Activated T-helper 2 cell treated with anti-CD3 and anti-CD28 coated beads, Interferon-gamma antibody, Interleukin-2, Interleukin-4, amounts not matched to agents 10 μg/mL and 5 μg/mL and 100 μg/mL, durations not matched to agents 14 hours and 24 hours and 36 hours (primary cell): ENCODE measurements around the gene XPR1. TPM values are rescaled to one million over a fixed set of nuclear protein-coding genes. Genes with fewer than 3 reads are reported as not detected.
"Not testable (repeated sequence)": the region's sequence is repeated elsewhere in the genome, so short reads cannot be mapped to it uniquely, and the experiment has no call there.

Source experiments
- DNase-seq: peaks from one replicate; pipeline ENCODE4 v3.0.0; 2021; ENCODE audit warnings: low spot score
- H3K27ac Mint-ChIP-seq: one replicate; pipeline ENCODE4 v1.8.0; 2021; ENCODE audit warnings: mixed read lengths
- H3K27me3 Mint-ChIP-seq: one replicate; pipeline ENCODE4 v1.8.0; 2021; ENCODE audit warnings: low read depth, mixed read lengths
- H3K36me3 Mint-ChIP-seq: one replicate; pipeline ENCODE4 v1.8.0; 2021; ENCODE audit warnings: low read depth, mixed read lengths
- H3K4me1 Mint-ChIP-seq: one replicate; pipeline ENCODE4 v1.8.0; 2021; ENCODE audit warnings: low read depth, mixed read lengths
- H3K4me3 Mint-ChIP-seq: one replicate; pipeline ENCODE4 v1.8.0; 2021; ENCODE audit warnings: low read depth, mild to moderate bottlenecking, moderate library complexity, mixed read lengths
- H3K9me3 Mint-ChIP-seq: one replicate; pipeline ENCODE4 v1.8.0; 2021; ENCODE audit warnings: mixed read lengths
- intact Hi-C: fragments of 100-400 bp; cut with micrococcal nuclease; formaldehyde crosslinking; loops from one replicate; pipeline ENCODE4 v1.15.1; 2023
- total RNA-seq: library from RNA; stranded (reverse); gene quantifications from 2 replicates; pipeline ENCODE4 v1.2.3, GENCODE V29; 2022

XPR1 gene
- total RNA-seq, 1 donor from 2014 or later, result 23.6 TPM

DNA sequence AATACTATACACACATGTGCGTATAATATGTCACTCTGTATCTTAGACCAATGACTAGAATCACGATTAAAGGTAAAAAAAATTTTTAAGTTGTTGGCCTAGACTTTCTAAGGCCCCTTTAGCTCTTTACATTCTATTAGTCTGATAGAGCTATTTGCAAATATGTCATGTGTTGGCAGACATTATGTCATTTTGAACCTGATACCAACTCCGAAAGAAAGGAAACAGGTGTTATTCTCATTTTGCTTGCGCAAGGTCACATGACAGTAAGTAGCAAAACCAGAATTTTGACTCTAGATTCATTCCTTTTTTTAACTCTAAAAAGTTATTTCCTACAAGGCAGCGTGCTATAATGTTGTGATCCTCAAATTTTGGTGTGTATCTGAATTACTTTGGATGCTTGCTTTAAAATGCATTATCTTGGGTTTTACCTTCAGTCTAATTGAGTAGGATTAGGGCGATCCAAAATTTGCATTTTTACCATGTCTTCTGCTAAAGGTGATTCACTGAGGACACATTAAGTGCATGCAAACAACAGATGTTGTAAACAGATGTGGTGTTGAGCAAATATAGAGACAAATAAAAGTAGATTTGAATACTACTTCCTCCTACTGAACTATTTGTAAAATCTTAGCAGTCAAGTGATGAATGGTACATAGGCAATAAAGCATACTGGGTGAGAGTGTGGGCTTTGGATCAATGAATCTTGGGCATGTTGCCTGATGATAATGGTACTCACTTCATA lies 217.4 kb downstream of the XPR1 start:
- no peak for DNase-seq
- H3K27ac Mint-ChIP-seq, result no peak overlapping the region
- peaks cover 8% of the 10 kb centered on the region for H3K9me3 Mint-ChIP-seq
- intact Hi-C loops, result no loop called here
- peaks cover 28% of the 10 kb centered on the region for H3K4me1 Mint-ChIP-seq
- H3K4me3 Mint-ChIP-seq, result no peak overlapping the region
- H3K36me3 Mint-ChIP-seq, result peaks cover 25% of the 10 kb centered on the region
- no peaks in the 10 kb centered on the region for H3K27me3 Mint-ChIP-seq

DNA sequence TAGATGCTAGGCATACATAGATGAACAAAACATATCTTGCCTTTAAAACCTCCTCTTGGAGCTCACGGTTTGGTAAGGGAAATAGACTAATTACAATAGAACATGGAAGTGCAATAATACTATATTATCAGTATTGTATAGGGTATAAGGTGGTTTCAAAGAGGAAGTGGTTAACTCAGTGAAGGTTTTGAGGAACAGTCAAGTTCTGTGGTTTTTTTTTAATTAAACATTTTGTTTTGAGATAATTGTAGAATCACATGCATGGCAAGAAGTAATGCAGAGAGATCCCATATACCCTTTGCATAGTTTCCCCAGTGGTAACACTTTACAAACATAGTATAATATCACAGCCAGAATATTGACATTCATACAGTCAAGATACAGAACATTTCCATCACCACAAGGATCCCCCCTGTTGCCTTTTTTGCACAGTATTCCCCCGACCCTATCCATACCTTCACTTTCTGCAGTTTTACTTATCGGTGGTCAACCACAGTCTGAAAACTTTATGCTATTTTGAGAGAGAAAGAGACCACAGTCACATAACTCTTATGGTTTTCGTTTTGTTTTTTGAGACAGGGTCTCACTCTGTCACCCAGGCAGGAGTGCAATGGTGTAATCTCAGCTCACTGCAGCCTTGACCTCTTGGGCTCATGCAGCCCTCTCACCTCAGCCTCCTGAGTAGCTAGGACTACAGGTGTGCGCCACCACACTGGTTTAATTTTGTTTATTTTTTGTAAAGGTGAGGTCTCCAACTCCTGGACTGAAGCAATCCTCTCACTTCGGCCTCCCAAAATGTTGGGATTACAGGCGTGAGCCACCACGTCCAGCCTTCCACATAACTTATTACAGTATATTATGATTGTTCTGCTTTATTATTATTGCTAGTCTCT lies 220.4 kb downstream of the XPR1 start:
- Mint-ChIP-seq H3K27me3 (no peaks in the 10 kb centered on the region), H3K27ac (no peak overlapping the region), H3K4me3 (no peak overlapping the region), H3K36me3 (peaks cover 25% of the 10 kb centered on the region), H3K9me3 (peaks cover 8% of the 10 kb centered on the region), H3K4me1 (peaks cover 33% of the 10 kb centered on the region)
- no peak for DNase-seq
- intact Hi-C loops, result no loop called here

DNA sequence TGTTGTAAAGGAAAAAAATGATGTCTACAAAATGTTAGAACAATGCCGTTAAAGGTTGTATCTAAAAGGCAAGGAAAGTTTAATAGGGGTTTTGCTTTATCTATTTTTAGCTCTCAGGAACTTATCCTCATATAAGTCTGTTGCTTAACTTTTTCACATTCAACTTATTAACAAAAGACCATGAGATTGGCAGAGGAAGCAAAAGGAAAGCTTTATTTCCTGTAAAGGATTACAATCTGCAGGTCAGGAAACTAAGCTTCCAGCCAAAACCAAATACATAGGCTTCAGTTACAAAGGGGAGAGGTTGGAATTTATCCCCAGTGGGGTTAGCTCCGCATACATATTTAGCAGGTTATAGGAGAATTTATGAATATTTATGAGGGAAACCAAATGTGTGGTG lies 222.2 kb downstream of the XPR1 start:
- intact Hi-C loops, result no loop called here
- peaks cover 8% of the 10 kb centered on the region for H3K9me3 Mint-ChIP-seq
- H3K36me3 Mint-ChIP-seq, result peaks cover 25% of the 10 kb centered on the region
- no peak overlapping the region for H3K4me3 Mint-ChIP-seq
- H3K27me3 Mint-ChIP-seq, result no peaks in the 10 kb centered on the region
- peaks cover 33% of the 10 kb centered on the region for H3K4me1 Mint-ChIP-seq
- no peak overlapping the region for H3K27ac Mint-ChIP-seq
- no peak for DNase-seq

DNA sequence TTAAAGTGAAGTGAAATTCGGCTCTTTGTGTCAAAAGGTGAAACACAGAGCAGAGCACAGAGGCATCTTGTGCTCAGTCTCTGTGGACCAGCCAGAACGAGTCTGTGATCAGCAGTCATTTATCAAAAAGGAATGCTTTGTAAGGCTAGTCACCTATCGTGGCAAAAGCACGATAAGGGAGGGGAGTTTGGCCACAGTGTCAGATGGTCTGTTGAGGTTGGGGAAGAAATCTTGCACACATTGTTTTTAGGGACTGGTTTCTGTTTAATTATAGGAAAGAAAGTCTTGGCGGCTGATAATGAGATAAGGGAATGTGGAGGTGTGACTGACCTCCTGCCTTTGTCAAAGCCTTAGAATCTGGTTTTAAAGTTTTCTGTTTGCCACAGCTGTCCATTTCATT lies 222.6 kb downstream of the XPR1 start:
- Mint-ChIP-seq H3K4me3 (no peak overlapping the region), H3K4me1 (peaks cover 30% of the 10 kb centered on the region), H3K27ac (no peak overlapping the region), H3K36me3 (peaks cover 23% of the 10 kb centered on the region), H3K9me3 (peaks cover 8% of the 10 kb centered on the region), H3K27me3 (no peaks in the 10 kb centered on the region)
- intact Hi-C loops, result no loop called here
- DNase-seq, result no peak

DNA sequence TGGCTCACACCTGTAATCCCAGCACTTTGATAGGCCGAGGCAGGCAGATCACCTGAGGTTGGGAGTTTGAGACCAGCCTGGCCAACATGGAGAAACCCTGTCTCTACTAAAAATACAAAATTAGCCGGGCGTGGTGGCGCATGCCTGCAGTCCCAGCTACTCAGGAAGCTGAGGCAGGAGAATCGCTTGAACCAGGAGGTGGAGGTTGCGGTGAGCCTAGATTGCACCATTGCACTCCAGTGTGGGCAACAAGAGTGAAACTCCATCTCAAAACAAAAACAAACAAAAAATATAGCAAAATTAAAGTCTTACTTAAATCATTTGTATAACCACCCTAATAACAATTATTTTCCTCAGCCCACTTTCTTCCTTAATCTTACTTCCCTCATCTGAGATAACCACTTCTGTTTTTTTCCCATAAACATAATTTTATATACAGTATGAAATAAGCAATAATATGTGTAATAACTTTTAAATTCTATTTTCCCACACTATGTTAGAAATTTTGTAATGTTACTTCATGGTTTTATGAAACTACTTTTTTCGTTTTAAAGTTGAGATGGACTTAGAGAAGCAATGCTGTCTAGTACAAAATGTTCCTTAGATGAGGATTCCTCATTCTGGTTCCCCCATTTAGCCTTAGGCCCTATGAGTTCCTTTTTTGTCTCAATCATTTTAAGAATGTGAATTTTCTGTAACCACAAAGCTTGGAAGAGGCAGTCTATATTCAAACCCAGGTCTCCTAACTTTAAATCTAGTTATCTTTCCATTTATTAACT lies 226.3 kb downstream of the XPR1 start:
- H3K27ac Mint-ChIP-seq, H3K9me3 Mint-ChIP-seq, intact Hi-C loops, DNase-seq, H3K27me3 Mint-ChIP-seq, H3K36me3 Mint-ChIP-seq, H3K4me3 Mint-ChIP-seq: not testable (repeated sequence)
- peaks cover 17% of the 10 kb centered on the region for H3K4me1 Mint-ChIP-seq

DNA sequence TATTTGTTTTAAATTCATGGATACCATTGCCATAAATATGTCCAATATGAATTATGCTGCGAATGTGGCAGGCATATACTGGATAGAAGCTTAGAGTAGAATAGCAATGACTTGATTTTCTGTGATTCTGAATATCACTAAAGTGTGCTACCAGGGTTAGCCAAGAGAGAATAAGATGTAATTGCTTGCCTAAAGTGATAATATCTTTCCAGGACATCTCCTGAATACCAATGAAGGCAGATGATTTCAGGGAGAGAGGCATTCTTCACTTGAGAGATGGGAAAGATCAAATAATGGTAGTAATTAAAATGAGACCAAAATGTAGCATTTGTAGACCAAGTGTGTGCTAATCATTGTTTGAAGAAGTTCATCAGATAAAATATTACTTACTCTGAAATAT lies 227.5 kb downstream of the XPR1 start:
- H3K27me3 Mint-ChIP-seq, result no peaks in the 10 kb centered on the region
- intact Hi-C loops, result no loop called here
- H3K36me3 Mint-ChIP-seq, result no peaks in the 10 kb centered on the region
- H3K9me3 Mint-ChIP-seq, result no peaks in the 10 kb centered on the region
- no peak for DNase-seq
- H3K4me3 Mint-ChIP-seq, result no peak overlapping the region
- H3K27ac Mint-ChIP-seq, result no peak overlapping the region
- H3K4me1 Mint-ChIP-seq, result peaks cover 6% of the 10 kb centered on the region

DNA sequence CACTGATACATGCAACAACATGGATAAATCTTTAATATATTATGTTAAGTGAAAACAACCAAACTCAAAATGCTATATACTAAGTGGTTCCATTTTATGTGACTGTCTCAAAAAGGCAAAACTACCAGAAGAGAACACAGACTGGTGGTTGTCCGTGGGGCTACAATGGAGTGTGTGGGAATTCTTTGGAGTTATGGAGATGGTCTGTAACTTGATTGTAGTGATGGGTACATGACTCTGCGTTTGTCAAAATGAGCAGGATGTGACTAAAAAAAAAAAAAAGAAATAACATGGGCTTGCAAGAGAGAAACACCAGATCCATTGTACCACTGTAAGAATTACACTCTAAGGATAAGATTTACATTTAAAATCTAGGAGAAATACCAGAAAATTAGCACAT lies 228.7 kb downstream of the XPR1 start:
- Mint-ChIP-seq H3K4me3 (no peak overlapping the region), H3K36me3 (peaks cover 4% of the 10 kb centered on the region), H3K9me3 (no peaks in the 10 kb centered on the region), H3K4me1 (peaks cover 1% of the 10 kb centered on the region), H3K27me3 (no peaks in the 10 kb centered on the region), H3K27ac (no peak overlapping the region)
- no peak for DNase-seq
- intact Hi-C loops, result loop anchor here (5.0 kb wide), 3 partner anchors 228 to 343 kb away; partner anchors contain the start of gene XPR1

DNA sequence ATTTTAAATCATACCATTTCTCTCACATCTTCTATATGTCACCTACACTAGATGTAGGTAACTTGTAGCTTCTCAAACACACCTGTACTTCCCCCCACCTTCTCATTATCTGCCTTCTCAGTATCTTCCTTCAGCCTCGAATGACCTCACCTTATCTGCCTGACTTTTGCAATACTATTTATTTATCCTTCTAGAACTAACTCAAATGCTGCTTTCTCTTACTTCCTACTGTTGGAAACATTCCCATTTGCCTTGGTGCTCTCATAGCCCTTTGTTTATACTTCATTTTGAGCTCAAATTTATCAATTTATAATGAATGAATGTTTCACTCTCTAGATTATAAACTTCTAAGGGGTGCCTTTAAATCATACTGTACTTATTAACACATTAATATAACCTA lies 230.5 kb downstream of the XPR1 start:
- Mint-ChIP-seq H3K27me3 (no peaks in the 10 kb centered on the region), H3K4me3 (no peak overlapping the region), H3K36me3 (peaks cover 7% of the 10 kb centered on the region), H3K4me1 (peaks cover 1% of the 10 kb centered on the region), H3K9me3 (no peaks in the 10 kb centered on the region), H3K27ac (no peak overlapping the region)
- intact Hi-C loops, result loop anchor here (5.0 kb wide), 3 partner anchors 230 to 345 kb away; partner anchors contain the start of gene XPR1
- no peak for DNase-seq

DNA sequence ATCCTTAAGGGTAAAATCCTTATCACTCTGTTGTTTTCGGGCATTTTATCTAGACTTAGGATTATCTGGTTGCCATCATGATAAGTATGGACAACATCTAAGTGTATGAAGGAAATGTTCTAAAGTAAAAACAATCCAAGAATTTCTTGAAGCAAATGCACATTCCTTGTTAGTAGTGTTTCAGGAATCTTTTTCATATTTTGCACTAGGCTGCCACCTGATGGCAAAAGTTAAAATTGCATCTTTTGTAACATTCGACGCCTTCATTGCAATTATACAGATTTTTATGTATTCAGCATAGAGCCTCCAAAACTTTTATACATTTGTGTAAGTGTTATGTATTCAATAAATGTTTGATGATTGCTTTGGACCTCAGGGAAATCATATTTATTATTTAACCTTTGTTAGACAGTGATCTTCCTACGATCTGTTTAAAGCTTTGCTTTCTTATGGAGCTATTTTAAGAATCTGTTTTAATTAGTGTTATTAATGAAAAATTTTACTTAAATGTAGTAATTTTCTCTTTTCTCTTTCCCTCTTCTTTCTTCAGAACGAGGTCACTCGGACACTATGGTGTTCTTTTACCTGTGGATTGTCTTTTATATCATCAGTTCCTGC lies 231.4 kb downstream of the XPR1 start:
- DNase-seq, result no peak
- intact Hi-C loops, result loop anchor here (5.0 kb wide), 3 partner anchors 231 to 346 kb away; partner anchors contain the start of gene XPR1
- peaks cover 7% of the 10 kb centered on the region for H3K36me3 Mint-ChIP-seq
- peaks cover 1% of the 10 kb centered on the region for H3K4me1 Mint-ChIP-seq
- H3K4me3 Mint-ChIP-seq, result no peak overlapping the region
- H3K9me3 Mint-ChIP-seq, result no peaks in the 10 kb centered on the region
- H3K27me3 Mint-ChIP-seq, result no peaks in the 10 kb centered on the region
- no peak overlapping the region for H3K27ac Mint-ChIP-seq

DNA sequence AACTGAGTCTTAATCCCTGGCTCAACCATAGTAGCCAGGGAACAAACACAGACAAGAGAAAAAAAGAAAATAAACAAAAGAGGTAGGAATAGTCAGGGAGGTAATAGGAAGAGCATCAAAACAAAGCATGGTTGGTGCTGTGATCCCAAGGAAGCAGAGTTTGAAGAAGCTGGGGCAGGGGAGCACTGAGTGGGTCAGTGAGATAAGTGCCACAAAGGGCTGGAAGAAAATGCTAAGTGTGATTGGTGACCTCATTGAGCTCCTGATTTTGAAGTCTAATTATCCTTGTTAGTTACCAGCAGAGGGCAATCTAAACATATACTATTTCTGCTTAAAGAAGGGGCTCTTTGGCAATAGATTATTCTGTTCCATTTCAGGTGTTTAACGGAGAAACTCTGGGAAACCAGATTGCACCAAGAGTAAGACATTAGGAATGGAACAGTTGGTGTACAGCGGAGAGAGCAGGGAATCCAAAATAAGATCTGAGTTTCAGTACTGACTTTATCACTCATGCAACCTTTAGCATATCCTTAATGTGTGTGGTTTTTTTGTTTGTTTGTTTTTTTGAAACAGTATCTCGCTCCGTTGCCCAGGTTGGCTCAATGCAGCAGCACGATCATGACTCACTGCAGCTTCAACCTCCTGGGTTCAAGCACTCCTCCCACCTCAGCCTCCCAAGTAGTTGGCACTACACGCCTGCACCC lies 250.1 kb downstream of the XPR1 start:
- Mint-ChIP-seq H3K4me1 (peaks cover 4% of the 10 kb centered on the region), H3K27ac (no peak overlapping the region), H3K36me3 (peaks cover 3% of the 10 kb centered on the region), H3K4me3 (no peak overlapping the region), H3K27me3 (no peaks in the 10 kb centered on the region), H3K9me3 (no peaks in the 10 kb centered on the region)
- intact Hi-C loops, result loop anchor here (1.0 to 10.0 kb wide), 3 partner anchors 153 to 284 kb away; partner anchors contain the start of gene MR1
- no peak for DNase-seq

DNA sequence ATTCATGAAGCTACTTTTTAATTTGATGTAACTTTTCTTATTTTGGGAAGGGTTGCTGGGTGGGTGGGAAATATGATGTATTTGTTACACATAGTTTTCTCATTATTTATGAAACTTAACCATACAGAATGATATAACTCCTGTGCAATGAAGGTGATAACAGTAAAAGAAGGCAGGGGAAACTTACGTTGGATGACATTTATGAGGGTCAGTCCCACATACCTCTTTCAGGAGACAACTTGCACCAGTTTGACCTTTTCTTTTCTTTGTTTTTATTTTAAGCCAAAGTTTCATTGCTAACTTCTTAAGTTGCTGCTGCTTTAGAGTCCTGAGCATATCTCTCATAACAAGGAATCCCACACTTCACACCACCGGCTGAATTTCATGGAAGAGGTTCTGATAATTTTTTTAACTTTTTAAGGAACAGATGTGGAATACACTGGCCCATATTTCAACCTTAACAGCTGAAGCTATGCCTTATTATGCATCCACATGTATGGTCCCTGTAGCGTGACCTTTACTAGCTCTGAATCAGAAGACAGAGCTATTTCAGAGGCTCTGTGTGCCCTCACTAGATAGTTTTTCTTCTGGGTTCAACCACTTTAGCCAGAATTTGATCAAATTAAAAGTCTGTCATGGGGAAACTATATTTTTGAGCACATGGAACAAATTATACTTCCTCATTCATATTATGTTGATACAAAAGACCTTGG lies 252.9 kb downstream of the XPR1 start:
- DNase-seq, result no peak
- peaks cover 3% of the 10 kb centered on the region for H3K36me3 Mint-ChIP-seq
- peaks cover 4% of the 10 kb centered on the region for H3K4me1 Mint-ChIP-seq
- no peaks in the 10 kb centered on the region for H3K9me3 Mint-ChIP-seq
- no peak overlapping the region for H3K27ac Mint-ChIP-seq
- no peaks in the 10 kb centered on the region for H3K27me3 Mint-ChIP-seq
- no peak overlapping the region for H3K4me3 Mint-ChIP-seq
- intact Hi-C loops, result loop anchor here (5.0 to 10.0 kb wide), 2 partner anchors 150 to 258 kb away; partner anchors contain the start of gene MR1
